Neural cell (in vitro differentiated cells): ENCODE measurements around the gene ADAMTS8. TPM values are rescaled to one million over a fixed set of nuclear protein-coding genes. Genes with fewer than 3 reads are reported as not detected.

Experiments used
- H2AFZ ChIP-seq: fragments of 200-600, 300-800 bp; sonication (generic), shearing (Covaris generic); 2 replicates; pipeline ENCODE4 v1.6.0; 2014; ENCODE audit warnings: low read depth, mild to moderate bottlenecking, antibody characterized with exemption, low read length, moderate library complexity
- H3F3A ChIP-seq: fragments of 200-600 bp; shearing (Covaris generic); 2 replicates; pipeline ENCODE4 v1.6.1; 2016; ENCODE audit warnings: mild to moderate bottlenecking, moderate library complexity, mixed read lengths, antibody characterized with exemption, low read length; ENCODE audit not compliant: insufficient read depth, poor library complexity, severe bottlenecking
- H3K27ac ChIP-seq: fragments of 200-600, 300-800 bp; sonication (generic), shearing (Covaris generic); 2 replicates; pipeline ENCODE4 v1.5.1; 2014; ENCODE audit warnings: mild to moderate bottlenecking, low read length, moderate library complexity
- H3K27me3 ChIP-seq: fragments of 300-800, 200-600 bp; sonication (generic), shearing (Covaris generic); 2 replicates; pipeline ENCODE4 v1.6.0; 2014; ENCODE audit warnings: mild to moderate bottlenecking, low read depth, low read length, moderate library complexity; ENCODE audit not compliant: insufficient read depth
- H3K36me3 ChIP-seq: fragments of 300-800, 200-600 bp; sonication (generic), shearing (Covaris generic); 2 replicates; pipeline ENCODE4 v1.5.1; 2014; ENCODE audit warnings: mild to moderate bottlenecking, antibody characterized with exemption, low read length, moderate library complexity; ENCODE audit not compliant: insufficient read depth
- H3K4me2 ChIP-seq: fragments of 300-800, 200-600 bp; sonication (generic), shearing (Covaris generic); 2 replicates; pipeline ENCODE4 v1.6.0; 2014; ENCODE audit warnings: mild to moderate bottlenecking, low read length
- H3K4me3 ChIP-seq: fragments of 300-800, 200-600 bp; sonication (generic), shearing (Covaris generic); 2 replicates; pipeline ENCODE4 v1.5.1; 2014; ENCODE audit warnings: mild to moderate bottlenecking, low read length, moderate library complexity
- H3K79me2 ChIP-seq: fragments of 200-600 bp; shearing (Covaris generic); replicated peaks from 2 replicates; pipeline ENCODE4 v1.6.0; 2014; ENCODE audit warnings: mild to moderate bottlenecking, low read length, moderate library complexity; ENCODE audit not compliant: insufficient read depth
- H3K9ac ChIP-seq: fragments of 300-800, 200-600 bp; sonication (generic), shearing (Covaris generic); 2 replicates; pipeline ENCODE4 v1.6.1; 2016; ENCODE audit warnings: mild to moderate bottlenecking, low read length, mixed read lengths
- H3K9me2 ChIP-seq: fragments of 200-600 bp; shearing (Covaris generic); 2 replicates; pipeline ENCODE4 v1.6.1; 2016; ENCODE audit warnings: mild to moderate bottlenecking, low read length, mixed read lengths; ENCODE audit not compliant: insufficient read depth
- H3K9me3 ChIP-seq: fragments of 200-600, 300-800 bp; sonication (generic), shearing (Covaris generic); 2 replicates; pipeline ENCODE4 v1.6.1; 2016; ENCODE audit warnings: mild to moderate bottlenecking, mixed run types, low read length, moderate library complexity, mixed read lengths
- H4K20me1 ChIP-seq: fragments of 200-600 bp; shearing (Covaris generic); 2 replicates; pipeline ENCODE4 v1.6.1; 2016; ENCODE audit warnings: mild to moderate bottlenecking, mixed run types; ENCODE audit not compliant: insufficient read depth
- EP300 ChIP-seq: fragments of 450-650 bp; conservative IDR thresholded peaks from 2 replicates; pipeline ENCODE4 v1.6.1; 2014; ENCODE audit warnings: antibody characterized with exemption, mild to moderate bottlenecking, moderate library complexity; ENCODE audit not compliant: poor library complexity, severe bottlenecking
- EZH2 ChIP-seq: fragments of 200-600, 300-800 bp; shearing (Covaris generic), sonication (generic); IDR thresholded peaks from 2 replicates; pipeline ENCODE4 v1.6.1; 2014; ENCODE audit warnings: antibody characterized with exemption, low read length, borderline replicate concordance, mild to moderate bottlenecking; ENCODE audit not compliant: insufficient read depth, poor library complexity, severe bottlenecking
- MXI1 ChIP-seq: fragments of 450-650 bp; conservative IDR thresholded peaks from 2 replicates; pipeline ENCODE4 v1.6.1; 2014; ENCODE audit warnings: antibody characterized with exemption, mild to moderate bottlenecking; ENCODE audit not compliant: poor library complexity, severe bottlenecking
- POLR2AphosphoS5 ChIP-seq: IDR thresholded peaks from 2 replicates; pipeline ENCODE4 v1.6.1; 2012
- RAD21 ChIP-seq: fragments of 450-650 bp; conservative IDR thresholded peaks from 2 replicates; pipeline ENCODE4 v1.6.1; 2014; ENCODE audit warnings: antibody characterized with exemption, mild to moderate bottlenecking, moderate library complexity
- SMC3 ChIP-seq: fragments of 450-650 bp; conservative IDR thresholded peaks from 2 replicates; pipeline ENCODE4 v1.6.1; 2014; ENCODE audit warnings: antibody characterized with exemption, mild to moderate bottlenecking, moderate library complexity; ENCODE audit not compliant: poor library complexity
- TAF1 ChIP-seq: IDR thresholded peaks from 2 replicates; pipeline ENCODE4 v1.6.1; 2012; ENCODE audit warnings: low read depth
- polyA plus RNA-seq: library from polyadenylated mRNA; depleted of rRNA; stranded (reverse); fragments of >200 nt; gene quantifications from 2 replicates; pipeline ENCODE4 v1.2.3, GENCODE V29; 2014
- TF ChIP-seq, protein P1 (sequence below): fragments of 450-650 bp; IDR thresholded peaks from 2 replicates; pipeline ENCODE4 v1.5.1; 2014; ENCODE audit warnings: antibody characterized with exemption, mild to moderate bottlenecking, moderate library complexity; ENCODE audit not compliant: poor library complexity, severe bottlenecking
- TF ChIP-seq, protein P2 (sequence below): IDR thresholded peaks from 2 replicates; pipeline ENCODE4 v1.6.1; 2012; ENCODE audit warnings: borderline replicate concordance

ADAMTS8 gene
- polyA plus RNA-seq, 1 donor from 2014 or later, result 0.94 TPM

DNA sequence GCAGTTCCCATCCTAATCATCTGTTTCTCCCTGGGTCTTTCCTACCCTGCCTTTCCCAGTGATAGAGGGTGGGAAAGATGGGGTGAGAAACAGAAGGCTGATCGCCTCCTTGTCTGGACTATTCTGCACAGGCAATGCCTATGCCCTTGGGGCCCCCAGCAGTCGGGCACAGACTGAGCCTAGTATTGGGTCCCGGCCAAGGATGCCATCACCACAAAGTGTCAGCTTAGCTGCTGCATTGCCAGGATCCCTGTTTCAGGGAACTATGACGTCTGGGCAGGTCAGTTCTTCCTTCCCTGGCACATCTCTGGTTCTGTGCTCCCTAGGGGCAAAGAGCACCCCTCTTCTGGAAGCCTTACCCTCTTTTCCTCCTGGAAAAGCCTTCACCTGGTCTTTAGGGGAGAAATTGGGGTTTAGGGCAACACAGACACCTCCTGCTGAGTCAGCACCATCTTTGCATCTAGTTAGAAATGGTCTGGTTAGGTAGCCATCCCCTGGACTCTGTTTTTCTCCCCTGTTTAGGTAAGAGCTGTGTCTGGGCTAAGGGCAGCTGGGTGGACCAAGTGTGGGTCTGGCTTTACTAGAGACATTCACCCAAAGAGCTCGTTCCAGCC lies 2.1 kb downstream of the ADAMTS8 start:
- TF ChIP-seq EP300 (no peak), EZH2 (no peak), MXI1 (no peak), POLR2AphosphoS5 (no peak), TAF1 (no peak), RAD21 (no peak), SMC3 (no peak)
- TF ChIP-seq, protein P1, sequence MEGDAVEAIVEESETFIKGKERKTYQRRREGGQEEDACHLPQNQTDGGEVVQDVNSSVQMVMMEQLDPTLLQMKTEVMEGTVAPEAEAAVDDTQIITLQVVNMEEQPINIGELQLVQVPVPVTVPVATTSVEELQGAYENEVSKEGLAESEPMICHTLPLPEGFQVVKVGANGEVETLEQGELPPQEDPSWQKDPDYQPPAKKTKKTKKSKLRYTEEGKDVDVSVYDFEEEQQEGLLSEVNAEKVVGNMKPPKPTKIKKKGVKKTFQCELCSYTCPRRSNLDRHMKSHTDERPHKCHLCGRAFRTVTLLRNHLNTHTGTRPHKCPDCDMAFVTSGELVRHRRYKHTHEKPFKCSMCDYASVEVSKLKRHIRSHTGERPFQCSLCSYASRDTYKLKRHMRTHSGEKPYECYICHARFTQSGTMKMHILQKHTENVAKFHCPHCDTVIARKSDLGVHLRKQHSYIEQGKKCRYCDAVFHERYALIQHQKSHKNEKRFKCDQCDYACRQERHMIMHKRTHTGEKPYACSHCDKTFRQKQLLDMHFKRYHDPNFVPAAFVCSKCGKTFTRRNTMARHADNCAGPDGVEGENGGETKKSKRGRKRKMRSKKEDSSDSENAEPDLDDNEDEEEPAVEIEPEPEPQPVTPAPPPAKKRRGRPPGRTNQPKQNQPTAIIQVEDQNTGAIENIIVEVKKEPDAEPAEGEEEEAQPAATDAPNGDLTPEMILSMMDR, result no peak
- TF ChIP-seq, protein P2, sequence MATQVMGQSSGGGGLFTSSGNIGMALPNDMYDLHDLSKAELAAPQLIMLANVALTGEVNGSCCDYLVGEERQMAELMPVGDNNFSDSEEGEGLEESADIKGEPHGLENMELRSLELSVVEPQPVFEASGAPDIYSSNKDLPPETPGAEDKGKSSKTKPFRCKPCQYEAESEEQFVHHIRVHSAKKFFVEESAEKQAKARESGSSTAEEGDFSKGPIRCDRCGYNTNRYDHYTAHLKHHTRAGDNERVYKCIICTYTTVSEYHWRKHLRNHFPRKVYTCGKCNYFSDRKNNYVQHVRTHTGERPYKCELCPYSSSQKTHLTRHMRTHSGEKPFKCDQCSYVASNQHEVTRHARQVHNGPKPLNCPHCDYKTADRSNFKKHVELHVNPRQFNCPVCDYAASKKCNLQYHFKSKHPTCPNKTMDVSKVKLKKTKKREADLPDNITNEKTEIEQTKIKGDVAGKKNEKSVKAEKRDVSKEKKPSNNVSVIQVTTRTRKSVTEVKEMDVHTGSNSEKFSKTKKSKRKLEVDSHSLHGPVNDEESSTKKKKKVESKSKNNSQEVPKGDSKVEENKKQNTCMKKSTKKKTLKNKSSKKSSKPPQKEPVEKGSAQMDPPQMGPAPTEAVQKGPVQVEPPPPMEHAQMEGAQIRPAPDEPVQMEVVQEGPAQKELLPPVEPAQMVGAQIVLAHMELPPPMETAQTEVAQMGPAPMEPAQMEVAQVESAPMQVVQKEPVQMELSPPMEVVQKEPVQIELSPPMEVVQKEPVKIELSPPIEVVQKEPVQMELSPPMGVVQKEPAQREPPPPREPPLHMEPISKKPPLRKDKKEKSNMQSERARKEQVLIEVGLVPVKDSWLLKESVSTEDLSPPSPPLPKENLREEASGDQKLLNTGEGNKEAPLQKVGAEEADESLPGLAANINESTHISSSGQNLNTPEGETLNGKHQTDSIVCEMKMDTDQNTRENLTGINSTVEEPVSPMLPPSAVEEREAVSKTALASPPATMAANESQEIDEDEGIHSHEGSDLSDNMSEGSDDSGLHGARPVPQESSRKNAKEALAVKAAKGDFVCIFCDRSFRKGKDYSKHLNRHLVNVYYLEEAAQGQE, result no peak
- Histone ChIP-seq H4K20me1 (no peaks in the 10 kb centered on the region), H3K9ac (no peak overlapping the region), H3K79me2 (no peaks in the 10 kb centered on the region), H3K27me3 (peaks cover 49% of the 10 kb centered on the region), H3F3A (no peaks in the 10 kb centered on the region), H3K9me3 (no peaks in the 10 kb centered on the region), H2AFZ (no peak overlapping the region), H3K9me2 (no peaks in the 10 kb centered on the region), H3K4me2 (no peak overlapping the region), H3K4me3 (no peak overlapping the region), H3K27ac (no peak overlapping the region), H3K36me3 (no peaks in the 10 kb centered on the region)

DNA sequence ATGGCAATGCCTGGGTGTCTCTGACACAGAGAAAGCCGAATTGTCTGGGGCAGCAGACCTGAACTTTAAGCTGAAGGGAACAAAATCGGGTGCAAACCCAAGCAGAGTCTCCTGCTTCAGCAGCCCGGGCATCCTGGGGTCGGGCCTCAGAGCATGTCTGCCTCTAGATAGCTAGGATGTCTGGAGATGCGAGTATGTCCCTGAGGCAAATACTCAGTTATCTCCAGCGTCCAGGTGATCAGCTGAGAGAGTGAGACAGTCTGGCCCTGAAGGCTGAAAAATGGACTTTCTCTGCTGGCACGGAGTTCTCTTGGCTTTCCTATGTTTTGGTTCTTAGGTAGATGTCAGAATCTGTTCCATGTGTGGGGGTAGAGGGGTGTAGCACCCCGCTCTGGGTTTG lies 3.3 kb downstream of the ADAMTS8 start:
- peaks cover 40% of the 10 kb centered on the region for H3K27me3 ChIP-seq
- no peak overlapping the region for H3K27ac ChIP-seq
- H3K9ac ChIP-seq, result no peak overlapping the region
- H3K36me3 ChIP-seq, result no peaks in the 10 kb centered on the region
- no peaks in the 10 kb centered on the region for H3F3A ChIP-seq
- H3K4me2 ChIP-seq, result no peak overlapping the region
- H3K9me3 ChIP-seq, result no peaks in the 10 kb centered on the region
- TF ChIP-seq, protein P1, result no peak
- TF ChIP-seq MXI1, result no peak
- TF ChIP-seq POLR2AphosphoS5, result no peak
- TF ChIP-seq RAD21, result no peak
- no peak for TF ChIP-seq SMC3
- TF ChIP-seq EZH2, result no peak
- TF ChIP-seq EP300, result no peak
- no peak for TF ChIP-seq TAF1
- TF ChIP-seq, protein P2, result no peak
- no peaks in the 10 kb centered on the region for H4K20me1 ChIP-seq
- no peaks in the 10 kb centered on the region for H3K9me2 ChIP-seq
- H3K4me3 ChIP-seq, result no peak overlapping the region
- H2AFZ ChIP-seq, result no peak overlapping the region
- no peaks in the 10 kb centered on the region for H3K79me2 ChIP-seq
